Endothelial cell of umbilical vein (primary cell): ENCODE data around the gene SGSM2. TPM values are rescaled to one million over a fixed set of nuclear protein-coding genes. Genes with fewer than 3 reads are reported as not detected.

Experiments
- BruUV-seq: library from RNA; stranded (reverse); fragments of 400-500 nt; replicated peaks from 2 replicates; lab custom pipeline; 2021; lab: Mats Ljungman, UMichigan
- CTCF ChIA-PET: fragments of 300-600, 350-600 bp; sonication (Branson Sonifier 250); formaldehyde crosslinking; loops from one replicate; lab custom pipeline; 2021; ENCODE audit warnings: antibody characterized with exemption, inconsistent platforms; lab: Charles Lee
- POLR2A ChIA-PET: fragments of 300-600, 350-600 bp; sonication (Branson Sonifier 250); formaldehyde crosslinking; loops from one replicate; lab custom pipeline; 2021; ENCODE audit warnings: antibody characterized with exemption, inconsistent platforms; lab: Charles Lee
- DNase-seq: peaks from one replicate; pipeline ENCODE4 v3.0.0-alpha.2; 2011; ENCODE audit warnings: low read depth, low spot score
- FAIRE-seq: peaks from 2 replicates; lab custom pipeline; 2011; peaks lifted over from hg19 to GRCh38; lab: Jason Lieb, UNC
- H2AFZ ChIP-seq: 2 replicates; pipeline ENCODE4 v1.6.0; 2012; ENCODE audit warnings: low read depth, low read length, control low read depth, inconsistent platforms
- H3K27ac ChIP-seq: 2 replicates; pipeline ENCODE4 v1.5.1; 2011; ENCODE audit warnings: low read depth, mild to moderate bottlenecking, control low read depth, low read length, moderate library complexity; ENCODE audit not compliant: insufficient read depth
- H3K27me3 ChIP-seq, 2 experiments: 2 replicates each; pipeline versions ENCODE4 v1.6.0 to v1.6.1; 2011; ENCODE audit warnings: low read length in 2 of 2, mixed read lengths in 1 of 2; ENCODE audit not compliant: control insufficient read depth in 2 of 2, insufficient read depth in 2 of 2
- H3K36me3 ChIP-seq, 2 experiments: 2 replicates in 1 of 2; 3 replicates in 1 of 2; pipeline ENCODE4 v1.5.1; 2011; ENCODE audit warnings: low read length in 2 of 2, mild to moderate bottlenecking in 1 of 2, moderate library complexity in 1 of 2; ENCODE audit not compliant: control insufficient read depth in 2 of 2, insufficient read depth in 2 of 2; ENCODE audit errors: extremely low read depth in 1 of 2
- H3K4me1 ChIP-seq: 3 replicates; pipeline ENCODE4 v1.5.1; 2011; ENCODE audit warnings: mild to moderate bottlenecking, low read length; ENCODE audit not compliant: control insufficient read depth, insufficient read depth; ENCODE audit errors: extremely low read depth
- H3K4me2 ChIP-seq: 2 replicates; pipeline ENCODE4 v1.6.1; 2011; ENCODE audit warnings: low read length, control low read depth, mixed read lengths; ENCODE audit not compliant: insufficient read depth
- H3K4me3 ChIP-seq, 3 experiments: fragments of 200-600 bp in 1 of 3; sonication (generic), shearing (Covaris generic) in 1 of 3; replicated peaks in 1 of 3; 2 replicates each; pipeline ENCODE4 v1.5.1; 2011 to 2016; ENCODE audit warnings: control low read depth in 3 of 3, low read length in 3 of 3, mild to moderate bottlenecking in 2 of 3, inconsistent platforms in 1 of 3, low read depth in 1 of 3, moderate library complexity in 1 of 3; ENCODE audit not compliant: insufficient read depth in 1 of 3
- H3K79me2 ChIP-seq: 2 replicates; pipeline ENCODE4 v1.6.0; 2012; ENCODE audit warnings: low read length, inconsistent platforms; ENCODE audit not compliant: control insufficient read depth, insufficient read depth
- H3K9ac ChIP-seq: replicated peaks from 2 replicates; pipeline ENCODE3; 2011; ENCODE audit warnings: low read length, control low read depth; ENCODE audit not compliant: insufficient read depth; ENCODE audit errors: extremely low read depth
- H3K9me1 ChIP-seq: replicated peaks from 3 replicates; pipeline ENCODE4 v1.6.0; 2011; ENCODE audit warnings: mild to moderate bottlenecking, low read length; ENCODE audit not compliant: control insufficient read depth, insufficient read depth; ENCODE audit errors: extremely low read depth
- H3K9me3 ChIP-seq: replicated peaks from 2 replicates; pipeline ENCODE4 v1.5.1; 2012; ENCODE audit warnings: low read length, inconsistent platforms; ENCODE audit not compliant: control insufficient read depth, insufficient read depth
- H4K20me1 ChIP-seq: replicated peaks from 2 replicates; pipeline ENCODE3; 2011; ENCODE audit warnings: mild to moderate bottlenecking, low read length; ENCODE audit not compliant: control insufficient read depth, insufficient read depth; ENCODE audit errors: extremely low read depth
- CTCF ChIP-seq, 2 donors: IDR thresholded peaks; 1 replicate in 1 of 2; 2 replicates in 1 of 2; pipeline ENCODE4 v1.5.1; 2011; ENCODE audit warnings: low read length in 2 of 2, mild to moderate bottlenecking in 2 of 2, moderate library complexity in 2 of 2, control low read depth in 1 of 2, inconsistent platforms in 1 of 2, low read depth in 1 of 2; ENCODE audit not compliant: insufficient read depth in 1 of 2; ENCODE audit errors: extremely low read depth in 1 of 2
- EZH2 ChIP-seq: IDR thresholded peaks from 2 replicates; pipeline ENCODE4 v1.6.1; 2012; ENCODE audit warnings: borderline replicate concordance, low read depth, mild to moderate bottlenecking, moderate library complexity, low read length, inconsistent platforms; ENCODE audit not compliant: severe bottlenecking
- FOS ChIP-seq: IDR thresholded peaks from 2 replicates; pipeline ENCODE4 v1.6.1; 2011; ENCODE audit warnings: mild to moderate bottlenecking, low read length, moderate library complexity, borderline replicate concordance; ENCODE audit not compliant: insufficient read depth
- GATA2 ChIP-seq: IDR thresholded peaks from 2 replicates; pipeline ENCODE4 v1.7.0; 2011; ENCODE audit warnings: low read depth, mild to moderate bottlenecking, moderate library complexity, mixed read lengths, low read length; ENCODE audit not compliant: insufficient read length, insufficient read depth
- JUN ChIP-seq: IDR thresholded peaks from 2 replicates; pipeline ENCODE4 v1.6.1; 2011; ENCODE audit warnings: borderline replicate concordance, low read depth; ENCODE audit not compliant: insufficient read length, insufficient read depth
- MAX ChIP-seq: IDR thresholded peaks from 2 replicates; pipeline ENCODE4 v1.6.1; 2011; ENCODE audit not compliant: insufficient read depth, insufficient read length
- MYC ChIP-seq: IDR thresholded peaks from one replicate; pipeline ENCODE4 v1.6.1; 2011; ENCODE audit warnings: mild to moderate bottlenecking, low read depth, low read length
- POLR2A ChIP-seq: IDR thresholded peaks from 2 replicates; pipeline ENCODE4 v1.6.1; 2012; ENCODE audit warnings: low read depth, mild to moderate bottlenecking, control low read depth, low read length
- POLR2AphosphoS5 ChIP-seq: IDR thresholded peaks from 2 replicates; pipeline ENCODE4 v1.6.1; 2012; ENCODE audit warnings: low read depth, mild to moderate bottlenecking, control low read depth, low read length, moderate library complexity; ENCODE audit not compliant: insufficient read depth
- dilution Hi-C: fragments of 300-500 bp; cut with MboI; formaldehyde crosslinking; loops from one replicate; pipeline ENCODE4 v1.15.0; 2019; ENCODE audit warnings: low sequenced_read_pairs; ENCODE audit not compliant: extremely low pct_ligation_motif_present
- intact Hi-C: fragments of 100-400 bp; cut with micrococcal nuclease; formaldehyde crosslinking; loops from one replicate; pipeline ENCODE4 v1.10.0; 2022
- polyA plus RNA-seq, 4 experiments: library from polyadenylated mRNA; depleted of rRNA in 3 of 4; stranded (reverse) in 3 of 4; unstranded in 1 of 4; fragments of >200 nt; gene quantifications; 2 replicates each; pipeline versions ENCODE4 v1.2.1 to v1.2.3, GENCODE V29; 2011 to 2012; ENCODE audit warnings: missing spikeins in 1 of 4
- total RNA-seq: library from RNA; stranded (reverse); gene quantifications from 2 replicates; pipeline ENCODE4 v1.2.3, GENCODE V29; 2021

The SGSM2 gene
- total and polyA plus RNA-seq, 2 donors (not counting 3 experiments of a cell fraction or from before 2014, with no cell fraction given), result 61.6 to 94.5 TPM

GRCh38 chr17:2304931-2305330 is 32.4 kb upstream of the SGSM2 start:
- Histone ChIP-seq H3K4me2 (no peak overlapping the region), H3K36me3 (peaks cover 0 to 2% of the 10 kb centered on the region in 2 experiments), H3K4me1 (peaks cover 7% of the 10 kb centered on the region), H3K9me1 (no peaks in the 10 kb centered on the region), H3K27me3 (no peaks in the 10 kb centered on the region), H3K9ac (no peak overlapping the region), H3K4me3 (no peak overlapping the region), H4K20me1 (no peaks in the 10 kb centered on the region), H3K27ac (no peak overlapping the region), H2AFZ (no peak overlapping the region), H3K79me2 (peaks cover 23% of the 10 kb centered on the region), H3K9me3 (no peaks in the 10 kb centered on the region)
- no peak for TF ChIP-seq FOS
- TF ChIP-seq POLR2A, result no peak
- TF ChIP-seq EZH2, result no peak
- TF ChIP-seq POLR2AphosphoS5, result no peak
- no peak for TF ChIP-seq MYC
- TF ChIP-seq CTCF (IDR thresholded peaks at IDR 0.05; ENCODE audit: extremely low read depth in 1 of 2, insufficient read depth in 1 of 2, low read depth in 1 of 2, low read length in 2 of 2), result no peak
- no peak for TF ChIP-seq GATA2
- TF ChIP-seq JUN, result no peak
- TF ChIP-seq MAX, result no peak
- POLR2A ChIA-PET, result no interaction called here
- dilution Hi-C loops, result no loop called here
- no peak for FAIRE-seq
- CTCF ChIA-PET, result no interaction called here
- intact Hi-C loops, result no loop called here
- TSS peak; percentile 63 for BruUV-seq
- no peak for DNase-seq
